ENCODE measurements around the gene NR3C2.
"Not testable (repeated sequence)": the region's sequence is repeated elsewhere in the genome, so short reads cannot be mapped to it uniquely, and the experiment has no call there.

The NR3C2 gene

GRCh38 chr4:148222991-148223660 lies 219.1 kb downstream of the NR3C2 start:
- DNase-seq (ENCODE audit: low read depth, low spot score) = no peak

GRCh38 chr4:148216866-148217814 lies 225.1 kb downstream of the NR3C2 start:
- DNase-seq (ENCODE audit: low read depth, low spot score) = no peak

GRCh38 chr4:148216321-148216720 lies 225.9 kb downstream of the NR3C2 start:
- no peak for DNase-seq (ENCODE audit: low read depth, low spot score)

- no peak for DNase-seq (ENCODE audit: low read depth, low spot score)
These were observed 227.0 kb downstream of the NR3C2 start for GRCh38 chr4:148215202-148215601.

- DNase-seq (ENCODE audit: low read depth, low spot score) = no peak
These were observed 227.6 kb downstream of the NR3C2 start for GRCh38 chr4:148214529-148215166.

GRCh38 chr4:148211533-148211932 lies 230.7 kb downstream of the NR3C2 start:
- no peak for DNase-seq (ENCODE audit: low read depth, low spot score)

GRCh38 chr4:148210661-148211060 lies 231.6 kb downstream of the NR3C2 start:
- DNase-seq (ENCODE audit: low read depth, low spot score) = no peak

GRCh38 chr4:148207068-148207467 lies 235.1 kb downstream of the NR3C2 start:
- DNase-seq (ENCODE audit: low read depth, low spot score) = no peak

- DNase-seq (ENCODE audit: low read depth, low spot score) = no peak
These were observed 236.7 kb downstream of the NR3C2 start for GRCh38 chr4:148205476-148205875.

GRCh38 chr4:148204892-148205291 lies 237.3 kb downstream of the NR3C2 start:
- no peak for DNase-seq (ENCODE audit: low read depth, low spot score)

GRCh38 chr4:148204171-148204570 lies 238.0 kb downstream of the NR3C2 start:
- DNase-seq (ENCODE audit: low read depth, low spot score) = no peak

GRCh38 chr4:148203056-148203898 lies 238.9 kb downstream of the NR3C2 start:
- no peak for DNase-seq (ENCODE audit: low read depth, low spot score)

GRCh38 chr4:148200960-148201359 lies 241.3 kb downstream of the NR3C2 start:
- no peak for DNase-seq (ENCODE audit: low read depth, low spot score)

- no peak for DNase-seq (ENCODE audit: low read depth, low spot score)
These were observed 246.1 kb downstream of the NR3C2 start for GRCh38 chr4:148196164-148196563.

- no peak for DNase-seq (ENCODE audit: low read depth, low spot score)
These were observed 249.7 kb downstream of the NR3C2 start for GRCh38 chr4:148192526-148192925.

GRCh38 chr4:148187454-148188222 lies 254.6 kb downstream of the NR3C2 start:
- DNase-seq (ENCODE audit: low read depth, low spot score) = not testable (repeated sequence)

GRCh38 chr4:148184922-148185321 lies 257.3 kb downstream of the NR3C2 start:
- no peak for DNase-seq (ENCODE audit: low read depth, low spot score)

GRCh38 chr4:148182230-148182911 lies 259.8 kb downstream of the NR3C2 start:
- DNase-seq (ENCODE audit: low read depth, low spot score) = no peak

- no peak for DNase-seq (ENCODE audit: low read depth, low spot score)
These were observed 268.7 kb downstream of the NR3C2 start for GRCh38 chr4:148173397-148174017.

- DNase-seq (ENCODE audit: low read depth, low spot score) = no peak
These were observed 270.6 kb downstream of the NR3C2 start for GRCh38 chr4:148171596-148171995.
